ENCODE results near the gene MYO18B. TPM values are rescaled to one million over a fixed set of nuclear protein-coding genes. Genes with fewer than 3 reads are reported as not detected.

MYO18B gene
- total RNA-seq, 1 experiment from 2014 or later: 0.05 TPM

- TF ChIP-seq ZBTB33 (IDR thresholded peaks at IDR 0.05; ENCODE audit: extremely low read depth, insufficient replicate concordance, low read length) (no peak), CEBPB (IDR thresholded peaks at IDR 0.05; ENCODE audit: low read depth) (no peak), EZH2 (IDR thresholded peaks at IDR 0.05) (no peak)
Observed at GRCh38 chr22:25722223-25722622, 19.8 kb upstream of the MYO18B start (continued).

GRCh38 chr22:25722626-25723025 lies 19.4 kb upstream of the MYO18B start:
- POLR2A ChIA-PET: no interaction called here
- CTCF ChIA-PET: no interaction called here
- H3K27ac ChIP-seq (ENCODE audit: low read depth, low read length): no peak overlapping the region
- H2AFZ ChIP-seq (ENCODE audit: low read depth, low read length, poor library complexity, severe bottlenecking): no peak overlapping the region
- ATAC-seq: no peak
- H3K4me1 ChIP-seq (ENCODE audit: control insufficient read depth in 1 of 2, insufficient read depth in 2 of 2, low read length in 2 of 2): no peaks in the 10 kb centered on the region
- H4K20me1 ChIP-seq (ENCODE audit: insufficient read depth): no peaks in the 10 kb centered on the region
- H3K9ac ChIP-seq (ENCODE audit: low read length): no peak overlapping the region
- no peak overlapping the region for H3K4me3 ChIP-seq (replicated peaks in 1 of 2; ENCODE audit: low read depth in 1 of 2, low read length in 2 of 2)
- no peak overlapping the region for H3K4me2 ChIP-seq (ENCODE audit: low read length)
- no TSS peak for BruUV-seq (replicated peaks)
- TF ChIP-seq EGR1 (IDR thresholded peaks at IDR 0.05; ENCODE audit: low read depth) (no peak), POLR2AphosphoS5 (IDR thresholded peaks at IDR 0.05; ENCODE audit: low read depth, low read length) (no peak), ZFX (IDR thresholded peaks at IDR 0.05) (no peak), ZNF274 (IDR thresholded peaks at IDR 0.05; ENCODE audit: low read depth, low read length) (no peak), ZBTB33 (IDR thresholded peaks at IDR 0.05; ENCODE audit: extremely low read depth, insufficient replicate concordance, low read length) (no peak)
- no peaks in the 10 kb centered on the region for H3K9me3 ChIP-seq (ENCODE audit: control insufficient read depth in 1 of 2, insufficient read depth in 1 of 2, low read depth in 1 of 2, low read length in 2 of 2)
- DNase-seq (ENCODE audit: low read depth, low spot score): no peak
- RAD21 ChIA-PET (ENCODE audit: low non-redundant PET in 1 of 2, low total read pairs in 2 of 2, uncharacterized antibody in 2 of 2, unreplicated experiment in 2 of 2): no interaction called here
- H3K27me3 ChIP-seq (ENCODE audit: insufficient read depth, low read length): no peaks in the 10 kb centered on the region
- H3K9me2 ChIP-seq (ENCODE audit: insufficient read depth): no peaks in the 10 kb centered on the region
- H3K79me2 ChIP-seq (ENCODE audit: insufficient read depth, low read length): no peaks in the 10 kb centered on the region
- H3K36me3 ChIP-seq (ENCODE audit: control insufficient read depth in 1 of 2, insufficient read depth in 2 of 2, low read length in 2 of 2): no peaks in the 10 kb centered on the region
- intact Hi-C loops (cut with micrococcal nuclease): no loop called here
